ENCODE measurements around the gene RFC5. TPM values are rescaled to one million over a fixed set of nuclear protein-coding genes. Genes with fewer than 3 reads are reported as not detected.
"Not testable (repeated sequence)": the region's sequence is repeated elsewhere in the genome, so short reads cannot be mapped to it uniquely, and the experiment has no call there.

RFC5 gene
- total RNA-seq, 2 donors from 2014 or later = 9.4 to 36.0 TPM

- peak overlapping the region; percentile 94 for H3K27ac ChIP-seq
- intact Hi-C loops (cut with DNase I) = loop anchor here (5.0 kb wide), 1 partner anchor 38 kb away; the partner anchor contains the start of gene VSIG10
- peak; percentile 17 for TF ChIP-seq CTCF (IDR thresholded peaks at IDR 0.05)
Observed at GRCh38 chr12:118064608-118065007, 48.1 kb downstream of the RFC5 start.

DNA sequence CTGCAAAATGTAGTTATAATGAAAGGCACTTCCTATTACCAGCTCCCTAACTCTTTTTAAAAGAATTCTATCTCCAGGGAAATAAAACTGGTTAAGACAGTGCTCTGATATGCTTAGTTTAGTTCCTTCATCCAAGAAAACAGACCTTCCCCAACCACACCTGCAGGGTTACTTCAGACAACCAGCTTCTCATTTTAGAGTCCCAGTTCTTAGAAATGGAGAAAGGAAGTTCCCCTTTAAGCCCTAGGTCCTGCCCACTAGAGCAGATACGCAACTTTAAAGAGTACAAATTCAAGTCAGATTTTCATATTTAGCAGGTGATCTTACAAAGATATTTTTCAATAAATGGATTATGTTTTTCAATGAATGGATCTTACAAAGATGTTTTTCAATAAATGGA is 48.9 kb downstream of the RFC5 start:
- H3K36me3 ChIP-seq = no peaks in the 10 kb centered on the region
- intact Hi-C loops (cut with DNase I) = no loop called here
- peak overlapping the region in 1 of 2 donors; percentile 7 for H3K9ac ChIP-seq (ENCODE audit: low read depth in 2 of 2, low read length in 2 of 2)
- no peaks in the 10 kb centered on the region for H3K27me3 ChIP-seq
- H3K27ac ChIP-seq = peak overlapping the region; percentile 94
- no peak for TF ChIP-seq CTCF (IDR thresholded peaks at IDR 0.05)
- DNase-seq = no peak
- H3K4me1 ChIP-seq = peaks cover 9% of the 10 kb centered on the region
- H3K4me3 ChIP-seq = no peak overlapping the region
- no peaks in the 10 kb centered on the region for H3K9me3 ChIP-seq

More at GRCh38 chr12:118064608-118065007, 48.1 kb downstream of the RFC5 start:
- H3K27me3 ChIP-seq = no peaks in the 10 kb centered on the region
- H3K9me3 ChIP-seq = no peaks in the 10 kb centered on the region
- no peaks in the 10 kb centered on the region for H3K36me3 ChIP-seq
- H3K4me3 ChIP-seq = no peak overlapping the region
- H3K9ac ChIP-seq (ENCODE audit: low read depth in 2 of 2, low read length in 2 of 2) = peak overlapping the region in 1 of 2 donors; percentile 1
- H3K4me1 ChIP-seq = peaks cover 9% of the 10 kb centered on the region
- no peak for DNase-seq

DNA sequence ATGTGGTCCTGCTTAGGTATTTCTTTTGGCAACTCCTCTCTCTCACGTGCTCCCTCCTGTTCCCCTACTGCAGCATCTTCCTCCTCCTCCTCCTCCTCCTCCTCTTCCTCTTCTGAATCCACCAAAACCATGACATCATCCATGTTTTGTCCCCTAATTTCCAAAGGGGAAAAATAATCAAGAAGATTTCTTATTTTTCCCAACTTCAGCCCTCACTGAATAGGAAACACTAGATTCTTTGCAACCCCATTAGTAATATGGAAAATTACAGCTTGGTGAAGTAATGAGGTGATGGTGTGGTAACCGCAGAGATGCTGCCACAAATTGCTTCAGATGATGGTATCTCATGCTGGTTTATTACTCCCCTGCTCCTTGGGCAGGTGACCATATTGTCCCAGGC is 51.9 kb downstream of the RFC5 start:
- no peaks in the 10 kb centered on the region for H3K36me3 ChIP-seq
- DNase-seq = no peak
- peaks cover 9% of the 10 kb centered on the region for H3K4me1 ChIP-seq
- H3K9ac ChIP-seq (ENCODE audit: low read depth in 2 of 2, low read length in 2 of 2) = no peak overlapping the region
- H3K27ac ChIP-seq = no peak overlapping the region
- H3K27me3 ChIP-seq = no peaks in the 10 kb centered on the region
- no peak overlapping the region for H3K4me3 ChIP-seq
- intact Hi-C loops (cut with DNase I) = no loop called here
- H3K9me3 ChIP-seq = no peaks in the 10 kb centered on the region
- no peak for TF ChIP-seq CTCF (IDR thresholded peaks at IDR 0.05)

GRCh38 chr12:118070650-118071049 is 54.1 kb downstream of the RFC5 start:
- intact Hi-C loops (cut with DNase I) = no loop called here
- no peaks in the 10 kb centered on the region for H3K27me3 ChIP-seq
- DNase-seq = no peak

GRCh38 chr12:118073768-118074167 is 57.3 kb downstream of the RFC5 start:
- no peak overlapping the region for H3K27ac ChIP-seq
- no peak overlapping the region for H3K4me3 ChIP-seq
- H3K36me3 ChIP-seq = no peaks in the 10 kb centered on the region
- no peaks in the 10 kb centered on the region for H3K27me3 ChIP-seq
- no peak overlapping the region for H3K9ac ChIP-seq (ENCODE audit: low read depth in 2 of 2, low read length in 2 of 2)
- H3K4me1 ChIP-seq = no peaks in the 10 kb centered on the region
- intact Hi-C loops (cut with DNase I) = no loop called here
- TF ChIP-seq CTCF (IDR thresholded peaks at IDR 0.05) = no peak
- H3K9me3 ChIP-seq = no peaks in the 10 kb centered on the region
- DNase-seq = no peak

More at GRCh38 chr12:118070650-118071049, 54.1 kb downstream of the RFC5 start:
- Histone ChIP-seq H3K36me3 (no peaks in the 10 kb centered on the region), H3K4me3 (no peak overlapping the region), H3K9ac (ENCODE audit: low read depth in 2 of 2, low read length in 2 of 2) (no peak overlapping the region), H3K4me1 (no peaks in the 10 kb centered on the region), H3K27ac (no peak overlapping the region), H3K9me3 (no peaks in the 10 kb centered on the region)
- no peak for TF ChIP-seq CTCF (IDR thresholded peaks at IDR 0.05)

DNA sequence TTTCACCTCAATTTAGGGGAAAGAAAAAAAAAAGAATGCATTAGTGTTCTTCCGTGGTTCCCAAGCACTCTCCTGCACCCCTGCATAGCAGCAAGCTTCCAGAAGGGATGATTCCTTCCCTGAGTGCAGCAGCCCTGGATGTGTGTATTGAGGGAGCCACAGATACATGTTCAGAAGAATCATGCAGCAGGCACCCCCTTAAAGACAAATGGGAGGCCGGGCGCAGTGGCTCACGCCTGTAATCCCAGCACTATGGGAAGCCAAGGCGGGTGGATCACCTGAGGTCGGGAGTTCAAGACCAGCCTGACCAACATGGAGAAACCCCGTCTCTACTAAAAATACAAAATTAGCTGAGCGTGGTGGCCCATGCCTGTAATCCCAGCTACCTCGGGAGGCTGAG is 65.0 kb downstream of the RFC5 start:
- DNase-seq; H3K4me3 ChIP-seq; H3K9ac ChIP-seq (ENCODE audit: low read depth in 2 of 2, low read length in 2 of 2); H3K27me3 ChIP-seq; H3K27ac ChIP-seq; H3K4me1 ChIP-seq; intact Hi-C loops (cut with DNase I); H3K36me3 ChIP-seq; H3K9me3 ChIP-seq: not testable (repeated sequence)

Other genes with a start within 250 kb of the RFC5 start
- gene KSR2, start 47.7 kb upstream of the RFC5 start, total RNA-seq = 1 to 10 TPM; 1.2 to 1.3 TPM
- gene WSB2, start 44.5 kb downstream of the RFC5 start, total RNA-seq = 100 to 1,000 TPM in 1 of 2 donors, 10 to 100 TPM in 1; 99.1 to 120 TPM
- gene VSIG10, start 87.3 kb downstream of the RFC5 start, total RNA-seq = 10 to 100 TPM; 60.0 to 69.0 TPM
- gene PEBP1, start 119.4 kb downstream of the RFC5 start, total RNA-seq = 100 to 1,000 TPM; 211 to 215 TPM

Measured in colonic mucosa (tissue), 4 donors.